K562 (cell line): ENCODE measurements around the gene GABRB2. TPM values are rescaled to one million over a fixed set of nuclear protein-coding genes. Genes with fewer than 3 reads are reported as not detected.

ENCODE experiments used
- ATAC-seq: fragments of 200-7000 bp; cut with Tn5 transposase; 3 replicates; pipeline ENCODE4 v1.9.1; 2020; ENCODE audit warnings: moderate library complexity
- BruUV-seq: library from RNA; stranded (reverse); fragments of 400-500 nt; replicated peaks from 2 replicates; lab custom pipeline; 2021; lab: Mats Ljungman, UMichigan
- CTCF ChIA-PET: fragments of 300-600 bp; formaldehyde crosslinking; extraction: SDS; loops from one replicate; lab custom pipeline; 2021; ENCODE audit warnings: low intra/inter-chr PET ratio; lab: Yijun Ruan, JAX
- POLR2A ChIA-PET: fragments of 300-600, 350-650 bp; sonication (Branson Sonifier 250); formaldehyde crosslinking; extraction: SDS; loops from one replicate; lab custom pipeline; 2021; ENCODE audit warnings: antibody characterized with exemption, inconsistent platforms; lab: Yijun Ruan, JAX
- DNase-seq, 4 experiments: peaks; one replicate each; pipeline versions ENCODE4 v3.0.0 to v3.0.0-alpha.2; 2011 to 2018; ENCODE audit warnings: low spot score in 3 of 4, mixed read lengths in 3 of 4; ENCODE audit errors: extremely low read depth in 1 of 4
- FAIRE-seq: peaks from 2 replicates; lab custom pipeline; 2011; peaks lifted over from hg19 to GRCh38; lab: Jason Lieb, UNC
- H2AFZ ChIP-seq: 2 replicates; pipeline ENCODE4 v1.6.0; 2011; ENCODE audit warnings: low read depth, low read length, control low read depth, inconsistent platforms
- H3K27ac ChIP-seq: fragments of 200-600 bp; 3 replicates; pipeline ENCODE4 v1.8.0; 2011; ENCODE audit warnings: low read depth, mild to moderate bottlenecking, control low read depth, inconsistent platforms, low read length, moderate library complexity, mixed read lengths; ENCODE audit errors: extremely low read depth
- H3K27me3 ChIP-seq, 2 experiments: fragments of 300-600 bp in 1 of 2; 2 replicates in 1 of 2; 3 replicates in 1 of 2; pipeline versions ENCODE4 v1.6.0 to v1.8.0; 2011; ENCODE audit warnings: inconsistent platforms in 2 of 2, low read length in 2 of 2, mild to moderate bottlenecking in 1 of 2, mixed read lengths in 1 of 2, moderate library complexity in 1 of 2; ENCODE audit not compliant: control insufficient read depth in 2 of 2, insufficient read depth in 2 of 2
- H3K36me3 ChIP-seq: fragments of 300-600 bp; 3 replicates; pipeline ENCODE4 v1.8.0; 2011; ENCODE audit warnings: mild to moderate bottlenecking, low read length, inconsistent platforms; ENCODE audit not compliant: control insufficient read depth, insufficient read depth
- H3K4me1 ChIP-seq, 2 experiments: fragments of 200-600 bp in 1 of 2; replicated peaks in 1 of 2; 2 replicates in 1 of 2; 3 replicates in 1 of 2; pipeline versions ENCODE4 v1.5.1 to v1.8.0; 2011; ENCODE audit warnings: inconsistent platforms in 2 of 2, low read length in 2 of 2, mild to moderate bottlenecking in 1 of 2, mixed read lengths in 1 of 2, moderate library complexity in 1 of 2; ENCODE audit not compliant: control insufficient read depth in 2 of 2, insufficient read depth in 2 of 2
- H3K4me2 ChIP-seq: 2 replicates; pipeline ENCODE4 v1.6.1; 2011; ENCODE audit warnings: low read length, control low read depth, inconsistent platforms, mixed read lengths; ENCODE audit not compliant: insufficient read depth
- H3K4me3 ChIP-seq: fragments of 200-600 bp; sonication (generic), shearing (Covaris generic); 2 replicates; pipeline ENCODE4 v1.5.1; 2016; ENCODE audit warnings: control low read depth, inconsistent platforms
- H3K79me2 ChIP-seq: fragments of 200-600 bp; 3 replicates; pipeline ENCODE4 v1.8.0; 2011; ENCODE audit warnings: low read length, inconsistent platforms; ENCODE audit not compliant: control insufficient read depth, insufficient read depth
- H3K9ac ChIP-seq, 2 experiments: 2 replicates each; pipeline versions ENCODE4 v1.6.0 to v1.6.1; 2011; ENCODE audit warnings: low read depth in 2 of 2, low read length in 2 of 2, control low read depth in 1 of 2, inconsistent platforms in 1 of 2, mild to moderate bottlenecking in 1 of 2, mixed read lengths in 1 of 2; ENCODE audit not compliant: insufficient read depth in 1 of 2
- H3K9me1 ChIP-seq: one replicate; pipeline ENCODE4 v1.6.0; 2011; ENCODE audit warnings: inconsistent platforms, mild to moderate bottlenecking, low read length, moderate library complexity; ENCODE audit not compliant: control insufficient read depth, insufficient read depth
- H3K9me3 ChIP-seq: replicated peaks from 2 replicates; pipeline ENCODE4 v1.5.1; 2011; ENCODE audit warnings: low read depth, low read length, inconsistent platforms; ENCODE audit not compliant: control insufficient read depth, insufficient read depth
- H4K20me1 ChIP-seq: replicated peaks from 2 replicates; pipeline ENCODE4 v1.6.1; 2011; ENCODE audit warnings: low read length, inconsistent platforms, mixed read lengths; ENCODE audit not compliant: control insufficient read depth, insufficient read depth
- FOXJ3 ChIP-seq: sonication (generic); formaldehyde crosslinking; IDR thresholded peaks from 2 replicates; pipeline ENCODE4 v1.4.0; 2020; ENCODE audit warnings: mild to moderate bottlenecking, missing genetic modification reagents
- HLTF ChIP-seq: fragments of 450-650 bp; IDR thresholded peaks from 2 replicates; pipeline ENCODE4 v1.6.1; 2016
- IRF2 ChIP-seq: sonication (generic); formaldehyde crosslinking; IDR thresholded peaks from 2 replicates; pipeline ENCODE4 v1.8.1; 2022; ENCODE audit warnings: mild to moderate bottlenecking, missing genetic modification reagents
- KDM5B ChIP-seq: fragments of 200-600 bp; sonication (generic); IDR thresholded peaks from 2 replicates; pipeline ENCODE4 v1.6.1; 2012; ENCODE audit warnings: low read depth, mild to moderate bottlenecking, moderate library complexity, low read length, control low read depth, inconsistent platforms; ENCODE audit not compliant: insufficient replicate concordance
- MCM2 ChIP-seq: fragments of 450-650 bp; IDR thresholded peaks from 2 replicates; pipeline ENCODE4 v1.6.1; 2017; ENCODE audit warnings: low read depth, mild to moderate bottlenecking
- PTRF ChIP-seq: fragments of 450-650 bp; IDR thresholded peaks from 2 replicates; pipeline ENCODE4 v1.6.1; 2016; ENCODE audit warnings: mild to moderate bottlenecking, missing genetic modification characterization, missing compliant biosample characterization
- SMC3 ChIP-seq: conservative IDR thresholded peaks from 2 replicates; pipeline ENCODE4 v1.6.1; 2011; ENCODE audit warnings: low read depth, low read length, improper control_type of control experiment; ENCODE audit not compliant: insufficient read depth
- TCF7L2 ChIP-seq: fragments of 150-350 bp; IDR thresholded peaks from 2 replicates; pipeline ENCODE4 v1.6.1; 2016; ENCODE audit warnings: low read depth, mild to moderate bottlenecking, low read length, moderate library complexity
- TSC22D4 ChIP-seq: fragments of 450-650 bp; IDR thresholded peaks from 2 replicates; pipeline ENCODE4 v1.6.1; 2016; ENCODE audit warnings: missing genetic modification characterization, missing biosample characterization, control low read depth
- ZBTB26 ChIP-seq: fragments of 450-650 bp; formaldehyde crosslinking; IDR thresholded peaks from 2 replicates; pipeline ENCODE4 v1.4.0; 2022; ENCODE audit warnings: missing genetic modification characterization
- WGBS: fragments of 100-300 bp; shearing (Covaris generic); methylation state at CpG from one replicate; pipeline ENCODE4 v1.1.6; 2016; ENCODE audit warnings: low coverage, mixed read lengths; ENCODE audit not compliant: insufficient coverage; ENCODE audit errors: missing lambda C conversion rate; 5-methylcytosine and 5-hydroxymethylcytosine counted together
- in situ Hi-C: fragments of 300-500 bp; cut with MboI; formaldehyde crosslinking; loops from 4 replicates; pipeline ENCODE4 v1.15.0; 2018; ENCODE audit warnings: inconsistent platforms, mixed read lengths
- intact Hi-C: fragments of 100-400 bp; cut with micrococcal nuclease; formaldehyde crosslinking; loops from 2 replicates; pipeline ENCODE4 v1.14.2; 2022
- polyA plus RNA-seq, 8 experiments: library from polyadenylated mRNA; depleted of rRNA in 4 of 8; stranded (reverse) in 5 of 8; unstranded in 3 of 8; fragments of >200 nt; fragmentation: Nextera tagmentation in 2 of 8; fragmentation: Illumina TruSeq in 1 of 8; extraction: Ambion mirVana in 2 of 8; extraction: Trizol in 1 of 8; gene quantifications; 2 replicates each; pipeline versions ENCODE4 v1.2.1 to v1.2.3, GENCODE V29; 2011 to 2014; ENCODE audit warnings: inconsistent platforms in 1 of 8, missing spikeins in 1 of 8
- total RNA-seq, 7 experiments: library from RNA; depleted of rRNA in 6 of 7; stranded (reverse); fragments of >200 nt in 6 of 7; fragmentation: Illumina TruSeq in 2 of 7; extraction: Trizol in 2 of 7; gene quantifications; 2 replicates each; pipeline versions ENCODE4 v1.2.1 to v1.2.3, GENCODE V29; 2011 to 2021; ENCODE audit warnings: low replicate concordance in 1 of 7

GABRB2 gene
- total and polyA plus RNA-seq, 9 of the 15 experiments (the other 6 are each of a cell fraction or from before 2014, with no cell fraction given) = not detected

GRCh38 chr5:161539016-161539415 lies 7.5 kb downstream of the GABRB2 start:
- Histone ChIP-seq H3K27me3 (no peaks in the 10 kb centered on the region), H3K4me1 (no peaks in the 10 kb centered on the region), H3K27ac (no peak overlapping the region), H2AFZ (no peak overlapping the region), H3K9me3 (no peaks in the 10 kb centered on the region), H3K9me1 (no peaks in the 10 kb centered on the region), H3K79me2 (no peaks in the 10 kb centered on the region), H3K4me2 (no peak overlapping the region), H3K9ac (no peak overlapping the region), H4K20me1 (no peaks in the 10 kb centered on the region), H3K4me3 (no peak overlapping the region), H3K36me3 (no peaks in the 10 kb centered on the region)
- no TSS peak for BruUV-seq
- TF ChIP-seq TCF7L2 = no peak
- TF ChIP-seq PTRF = no peak
- TF ChIP-seq TSC22D4 (tag) = no peak
- no peak for TF ChIP-seq FOXJ3 (CRISPR knock-in tag)
- ATAC-seq (no peak), FAIRE-seq (no peak), DNase-seq (no peak)
- in situ Hi-C loops (no loop called here), intact Hi-C loops (no loop called here)
- ChIA-PET CTCF (no interaction called here), POLR2A (no interaction called here)
- WGBS = 0% methylated on average over 1 of the region's 1 CpG

GRCh38 chr5:161535762-161536161 lies 10.8 kb downstream of the GABRB2 start:
- ChIA-PET POLR2A (no interaction called here), CTCF (no interaction called here)
- no peaks in the 10 kb centered on the region for H3K79me2 ChIP-seq
- no peaks in the 10 kb centered on the region for H4K20me1 ChIP-seq
- no peak overlapping the region for H2AFZ ChIP-seq
- no peaks in the 10 kb centered on the region for H3K36me3 ChIP-seq
- in situ Hi-C loops = no loop called here
- no peak for FAIRE-seq
- no peak for TF ChIP-seq SMC3
- TF ChIP-seq HLTF = no peak
- no peak for TF ChIP-seq MCM2
- no peak for TF ChIP-seq KDM5B
- no peak for TF ChIP-seq IRF2
- no peak for TF ChIP-seq ZBTB26
- no peak overlapping the region for H3K27ac ChIP-seq
- H3K9me1 ChIP-seq = no peaks in the 10 kb centered on the region
- no peak for ATAC-seq
- H3K4me2 ChIP-seq = no peak overlapping the region
- H3K4me1 ChIP-seq = no peaks in the 10 kb centered on the region
- no peak overlapping the region for H3K9ac ChIP-seq
- no peaks in the 10 kb centered on the region; the same call in 1 of the 2 replicates for H3K9me3 ChIP-seq
- H3K4me3 ChIP-seq = no peak overlapping the region
- no peak for DNase-seq
- H3K27me3 ChIP-seq = no peaks in the 10 kb centered on the region
- intact Hi-C loops = no loop called here
- no TSS peak for BruUV-seq
- 0% methylated on average over 2 of the region's 2 CpGs for WGBS
